NCI-H82 treated with DMSO at 0.1 percent for 48 hours (cell line): ENCODE data around the gene PTN.
"Not testable (repeated sequence)": the region's sequence is repeated elsewhere in the genome, so short reads cannot be mapped to it uniquely, and the experiment has no call there.

Experiments
- DNase-seq: peaks from one replicate; lab custom pipeline; 2025; ENCODE audit not compliant: unreplicated experiment; lab: John Stamatoyannopoulos, UW

The PTN gene

DNA sequence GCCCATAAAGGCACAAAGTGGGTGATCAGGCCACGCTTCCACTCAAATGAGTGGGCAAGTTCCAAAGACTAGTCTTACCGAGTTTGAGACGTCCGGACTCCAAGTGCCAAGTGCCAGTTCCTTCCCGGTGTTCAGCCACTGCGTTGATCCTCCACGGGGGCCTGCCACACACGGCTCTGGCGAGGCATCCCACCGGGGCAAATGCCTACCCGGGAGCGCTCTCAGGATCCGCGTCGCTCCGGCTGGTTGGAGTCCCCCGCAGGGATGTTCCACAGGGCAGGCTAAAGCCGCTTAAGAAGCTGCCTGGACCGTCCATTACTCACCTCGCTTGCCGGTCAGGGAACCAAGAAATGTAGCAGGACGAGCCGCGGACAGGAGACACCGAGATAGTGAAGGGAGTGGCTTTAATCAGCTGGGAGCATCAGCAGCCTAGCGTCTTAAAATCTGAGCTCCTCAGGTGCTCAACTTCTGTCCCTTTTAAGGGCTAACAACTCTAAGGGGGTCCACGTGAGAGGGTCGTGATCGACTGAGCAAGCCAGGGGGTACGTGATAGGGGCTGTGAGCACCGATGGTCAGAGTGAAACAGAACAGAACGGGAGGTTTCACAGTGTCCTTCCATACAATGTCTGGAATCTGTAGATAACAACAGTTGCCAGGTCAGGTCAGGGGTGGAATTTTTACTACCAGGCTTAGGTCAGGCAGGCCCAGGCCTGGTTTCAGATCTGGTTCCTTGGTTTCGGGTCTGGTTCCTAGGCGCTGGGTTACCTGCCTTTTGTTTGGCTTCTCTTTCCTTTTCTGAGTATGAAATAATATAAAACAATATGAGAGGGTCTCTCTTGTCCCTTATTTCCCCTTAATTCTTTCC lies 75.3 kb downstream of the PTN start:
- not testable (repeated sequence) for DNase-seq

- no peak for DNase-seq
These were observed 76.8 kb downstream of the PTN start for GRCh38 chr7:137266764-137267163.

GRCh38 chr7:137265480-137265879 lies 78.1 kb downstream of the PTN start:
- DNase-seq, result not testable (repeated sequence)

DNA sequence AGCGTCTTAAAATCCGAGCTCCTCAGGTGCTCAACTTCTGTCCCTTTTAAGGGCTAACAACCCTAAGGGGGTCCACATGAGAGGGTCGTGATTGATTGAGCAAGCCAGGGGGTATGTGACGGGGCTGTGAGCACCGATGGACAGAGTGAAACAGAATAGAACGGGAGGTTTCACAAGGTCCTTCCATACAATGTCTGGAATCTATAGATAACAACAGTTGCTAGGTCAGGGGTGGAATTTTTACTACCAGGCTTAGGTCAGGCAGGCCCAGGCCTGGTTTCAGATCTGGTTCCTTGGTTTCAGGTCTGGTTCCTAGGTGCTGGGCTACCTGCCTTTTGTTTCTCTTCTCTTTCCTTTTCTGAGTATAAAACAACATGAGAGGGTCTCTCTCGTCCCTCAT lies 80.9 kb downstream of the PTN start:
- no peak for DNase-seq

- no peak for DNase-seq
These were observed 85.0 kb downstream of the PTN start for GRCh38 chr7:137258552-137258951.

GRCh38 chr7:137254766-137255165 lies 88.8 kb downstream of the PTN start:
- no peak for DNase-seq

DNA sequence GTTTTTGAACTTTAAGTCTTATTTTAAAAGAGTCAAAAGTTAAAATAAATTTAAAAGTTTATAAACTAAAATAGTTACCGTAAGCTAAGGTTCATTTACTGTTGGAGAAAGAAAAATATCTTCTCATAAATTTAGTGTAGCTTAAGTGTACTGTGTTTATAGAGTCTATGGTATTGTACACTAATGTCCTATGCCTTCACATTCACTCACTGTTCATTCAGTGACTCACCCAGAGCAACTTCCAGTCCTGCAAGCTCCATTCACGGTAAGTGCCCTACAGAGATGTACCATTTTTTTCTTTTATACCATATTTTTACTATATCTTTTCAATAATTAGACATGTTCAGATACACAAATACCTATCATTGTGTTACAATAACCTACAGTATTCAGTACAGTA lies 97.6 kb downstream of the PTN start:
- DNase-seq, result no peak

DNA sequence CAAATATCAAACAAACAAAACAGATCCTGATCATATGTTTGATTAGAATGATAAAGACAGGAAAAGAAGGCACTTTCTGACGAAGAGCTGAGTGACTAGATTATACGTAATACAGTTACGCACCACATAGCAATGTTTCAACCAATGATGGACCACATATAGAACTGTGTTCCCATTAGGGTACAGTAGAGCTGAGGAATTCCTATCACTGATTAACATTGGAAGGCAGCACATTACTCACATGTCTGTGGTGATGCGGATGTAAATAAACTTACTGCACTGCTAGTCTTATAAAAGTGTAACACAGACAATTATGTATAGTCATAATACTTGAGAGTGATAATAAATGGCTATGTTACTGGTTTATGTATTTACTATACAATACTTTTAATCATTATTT lies 98.3 kb downstream of the PTN start:
- DNase-seq, result no peak

DNA sequence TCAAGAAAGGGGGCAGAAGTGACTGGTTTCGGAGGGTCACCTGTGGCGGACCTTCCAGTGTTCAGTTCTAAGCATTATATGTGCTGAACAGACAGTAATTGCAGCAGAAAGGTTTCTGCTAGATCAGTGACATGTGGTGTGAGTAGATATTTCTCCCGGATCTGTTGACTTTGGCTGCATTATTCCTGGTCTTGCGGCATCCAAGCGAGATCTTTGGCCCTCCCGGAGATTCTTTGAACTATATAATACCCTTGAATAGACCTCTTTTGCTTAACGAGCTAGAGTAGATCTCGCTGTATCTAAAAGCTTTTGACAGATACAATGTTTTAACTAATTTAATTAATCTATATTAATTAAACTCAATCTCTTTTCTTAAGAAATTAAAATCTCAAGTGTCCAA lies 99.8 kb downstream of the PTN start:
- no peak for DNase-seq

DNA sequence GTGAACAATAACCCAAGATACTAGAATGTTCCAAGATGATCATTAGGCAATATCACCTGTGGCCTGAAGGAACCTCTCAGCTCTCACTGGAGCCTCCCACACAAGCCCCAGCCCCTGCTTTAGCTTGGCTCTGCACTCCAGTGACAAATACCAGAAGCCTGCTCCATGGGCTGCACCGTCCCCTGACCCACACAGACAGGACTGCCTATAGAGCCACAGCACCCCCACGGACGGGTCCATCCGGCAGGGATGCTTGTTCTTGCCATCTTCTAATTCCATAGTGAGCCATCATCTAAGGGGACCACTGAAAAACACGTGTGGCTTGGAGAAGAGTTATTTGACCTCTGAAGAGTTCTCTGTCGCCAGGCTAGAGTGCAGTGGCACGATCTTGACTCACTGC lies 100.9 kb downstream of the PTN start:
- DNase-seq, result no peak

DNA sequence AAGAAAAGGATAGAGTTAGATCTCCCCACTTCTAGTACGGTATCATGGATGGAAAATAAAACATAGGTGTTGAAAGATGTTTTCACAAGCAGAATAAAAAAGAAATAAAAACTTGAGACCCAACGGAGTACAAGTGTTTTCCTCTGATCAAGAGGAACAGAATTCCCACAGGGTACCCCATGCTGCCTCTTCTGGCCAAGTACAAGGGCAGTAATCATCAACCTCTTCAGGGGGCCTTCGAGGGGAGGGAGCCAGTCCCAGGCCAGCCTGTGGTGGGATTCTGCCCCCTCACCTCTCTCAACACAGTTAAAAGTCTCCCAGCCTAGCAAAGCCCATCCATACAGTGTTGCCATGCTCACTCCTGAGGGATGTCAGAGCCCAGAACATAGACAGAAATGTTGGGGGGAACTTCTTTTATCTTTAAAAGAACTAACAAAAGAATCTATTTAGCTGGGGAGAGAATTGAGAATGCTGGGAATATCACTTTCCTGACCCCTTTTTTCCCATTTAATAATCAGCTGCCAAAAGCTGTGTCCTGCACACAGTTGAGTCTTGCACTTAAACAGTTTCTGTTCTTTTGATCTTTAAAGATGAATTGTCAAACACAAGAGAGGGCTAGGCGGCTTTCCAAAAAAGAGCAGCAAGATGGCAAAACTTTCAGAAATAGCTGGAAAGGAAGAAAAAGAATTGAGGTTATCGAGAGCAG lies 101.7 kb downstream of the PTN start:
- DNase-seq, result no peak

DNA sequence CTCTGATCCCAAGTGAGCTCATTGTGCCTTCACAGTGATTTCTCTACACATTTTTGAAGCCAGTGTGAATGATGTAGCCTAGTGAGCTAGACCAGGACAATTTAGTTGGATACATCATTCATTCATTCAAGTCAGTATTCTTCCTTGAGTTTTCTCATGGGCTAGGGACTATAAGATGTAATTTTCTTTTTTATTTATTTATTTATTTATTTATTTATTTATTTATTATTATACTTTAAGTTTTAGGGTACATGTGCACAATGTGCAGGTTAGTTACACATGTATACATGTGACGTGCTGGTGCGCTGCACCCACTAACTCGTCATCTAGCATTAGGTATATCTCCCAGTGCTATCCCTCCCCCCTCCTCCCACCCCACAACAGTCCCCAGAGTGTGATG lies 104.3 kb downstream of the PTN start:
- DNase-seq, result not testable (repeated sequence)

- no peak for DNase-seq
These were observed 108.1 kb downstream of the PTN start for GRCh38 chr7:137235434-137235833.

DNA sequence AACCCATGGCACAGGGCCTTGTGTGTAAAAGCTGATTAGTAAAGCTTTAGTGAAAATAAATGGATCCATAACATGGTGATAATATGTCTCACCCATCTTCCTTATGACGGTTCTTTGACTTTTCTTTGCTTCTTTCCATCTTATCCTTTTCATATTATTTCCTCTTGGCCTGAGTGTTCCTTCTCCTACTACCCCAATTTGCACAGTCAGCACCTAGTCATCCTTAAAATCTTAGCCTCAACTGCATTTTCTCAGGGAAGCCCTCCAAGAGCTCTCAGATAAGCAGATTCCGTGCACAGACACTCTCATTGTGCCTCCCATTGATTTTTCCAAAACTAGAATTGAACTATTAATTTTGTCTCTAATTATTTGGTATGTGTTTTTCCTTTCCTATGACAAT lies 112.4 kb downstream of the PTN start:
- no peak for DNase-seq

DNA sequence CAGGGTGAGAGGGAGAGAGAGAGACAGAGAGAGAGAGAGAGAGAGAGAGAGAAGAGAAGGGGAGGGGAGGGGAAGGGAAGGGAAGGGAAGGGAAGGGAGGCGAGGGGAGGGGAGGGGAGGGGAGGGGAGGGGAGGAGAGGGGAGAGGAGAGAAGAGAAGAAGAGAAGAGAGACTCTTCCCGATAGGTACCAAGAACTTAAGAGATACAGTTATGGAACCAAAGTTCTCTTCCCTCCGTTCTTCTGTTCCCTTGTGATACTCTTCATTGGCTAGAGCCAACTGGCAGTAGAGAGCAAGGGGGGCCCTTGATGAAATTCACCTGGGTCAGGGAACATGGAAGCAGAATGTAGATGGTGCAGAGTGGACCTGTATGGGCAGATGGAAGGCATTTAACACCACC lies 122.1 kb downstream of the PTN start:
- DNase-seq, result no peak

DNA sequence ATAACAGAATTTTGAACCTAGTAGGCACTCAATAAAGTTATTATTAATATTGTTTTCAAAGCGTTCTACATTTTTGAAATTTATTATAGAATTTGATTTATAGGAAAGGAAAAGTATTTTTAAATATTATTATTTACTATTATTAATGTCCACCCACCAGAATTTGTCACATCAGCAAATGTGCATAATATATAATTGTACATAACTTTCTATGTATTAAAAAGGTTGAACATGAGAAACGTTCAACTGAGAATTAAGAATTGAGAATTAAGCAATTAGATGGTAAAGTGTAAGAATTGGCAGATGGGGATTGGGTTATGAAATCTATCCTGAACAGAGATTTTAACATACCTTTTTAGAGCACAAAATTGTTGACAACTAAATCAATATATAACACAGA lies 129.8 kb downstream of the PTN start:
- no peak for DNase-seq

DNA sequence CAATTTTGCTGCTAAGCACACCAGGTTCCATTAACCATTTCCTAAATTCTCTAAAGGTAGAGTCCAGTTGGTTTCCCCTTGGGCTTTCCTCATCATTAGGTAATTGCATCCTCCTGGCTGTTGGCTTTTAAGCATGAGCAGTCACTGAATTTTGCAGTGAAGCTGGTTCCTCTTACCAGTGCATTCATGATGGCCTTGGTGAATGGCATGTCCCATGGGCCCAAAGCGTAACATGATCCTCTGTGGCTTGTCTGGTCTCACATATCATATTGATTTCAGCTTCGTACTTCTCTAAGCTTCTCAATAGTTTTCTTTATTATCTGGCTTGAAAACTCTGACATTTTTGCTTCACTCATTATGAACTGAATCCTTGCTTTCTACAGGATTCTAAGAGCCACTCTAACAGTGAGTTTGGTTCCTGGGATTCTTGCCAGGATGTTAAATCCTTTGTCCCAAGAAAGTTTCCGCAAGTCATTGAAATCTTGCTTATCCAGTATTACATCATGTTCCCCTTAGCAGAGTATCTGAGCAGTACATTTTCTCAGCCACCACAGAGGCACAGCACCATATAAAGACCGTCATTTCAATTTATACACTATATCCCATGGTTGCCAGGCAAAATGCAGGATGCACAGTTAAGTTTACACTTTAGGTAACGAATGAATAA lies 134.2 kb downstream of the PTN start:
- no peak for DNase-seq

DNA sequence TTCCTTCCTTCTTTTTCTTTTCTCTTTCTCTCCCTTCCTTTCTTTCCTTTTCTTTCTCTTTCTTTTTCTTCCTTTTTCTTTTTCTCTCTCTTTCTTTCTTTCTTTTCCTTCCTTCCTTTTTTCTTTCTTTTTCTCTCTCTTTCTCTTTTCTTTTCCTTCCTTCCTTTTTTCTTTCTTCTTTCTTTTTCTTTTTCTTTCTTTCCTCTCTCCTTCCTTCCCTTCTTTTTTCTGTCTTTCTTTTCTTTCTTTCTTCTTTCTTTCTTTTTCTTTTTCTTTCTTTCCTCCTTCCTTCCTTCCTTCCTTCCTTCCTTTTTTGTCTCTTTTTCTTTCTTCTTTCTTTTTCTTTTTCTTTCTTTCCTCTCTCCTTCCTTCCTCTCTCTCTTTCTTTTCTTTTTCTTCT lies 136.8 kb downstream of the PTN start:
- no peak for DNase-seq

DNA sequence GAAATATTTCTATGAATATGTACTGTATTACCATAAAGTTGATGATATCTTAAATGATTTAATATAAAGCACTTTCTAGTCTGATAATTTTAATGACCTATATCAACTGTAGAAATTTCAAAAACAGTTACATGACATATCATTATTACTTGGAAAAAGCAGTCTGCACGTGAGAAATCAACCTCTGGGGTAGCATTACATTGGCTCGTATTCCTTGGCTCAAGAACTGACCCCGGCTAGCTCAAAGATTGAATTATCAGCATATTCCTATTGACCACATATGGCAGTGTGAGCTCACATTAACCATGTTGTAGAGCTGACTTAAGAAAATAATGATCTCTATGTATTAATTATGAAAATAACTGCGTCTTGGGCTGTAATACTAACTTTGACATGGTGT lies 139.3 kb downstream of the PTN start:
- no peak for DNase-seq

GRCh38 chr7:137203351-137203750 lies 140.2 kb downstream of the PTN start:
- DNase-seq, result no peak

- DNase-seq, result no peak
These were observed 146.9 kb downstream of the PTN start for GRCh38 chr7:137196648-137197047.

DNA sequence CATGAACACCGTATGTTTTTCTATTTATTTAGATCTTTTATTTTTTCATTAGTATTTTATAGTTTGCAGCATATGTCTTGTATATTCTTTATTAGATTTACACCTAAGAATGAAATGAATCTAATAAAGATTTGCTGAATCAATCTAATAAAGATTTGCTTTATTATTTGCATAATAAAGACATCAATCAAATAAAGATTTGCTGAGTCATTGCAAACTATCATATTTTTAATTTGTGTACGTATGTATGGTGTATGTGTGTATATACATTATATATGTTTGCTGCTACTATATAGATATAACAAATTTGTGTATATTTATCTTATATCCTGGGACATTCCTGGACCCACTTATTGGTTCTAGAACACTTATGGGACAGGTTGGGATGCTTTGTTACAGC lies 147.5 kb downstream of the PTN start:
- no peak for DNase-seq
